NT2/D1 (cell line): ENCODE measurements around the gene FOXD2.

Experiments
- DNase-seq: peaks from one replicate; pipeline ENCODE4 v3.0.0-alpha.2; 2011; ENCODE audit warnings: low read depth, low spot score
- H3K27me3 ChIP-seq: 2 replicates; pipeline ENCODE4 v1.6.0; 2011; ENCODE audit warnings: mild to moderate bottlenecking; ENCODE audit not compliant: insufficient read length, insufficient read depth
- H3K36me3 ChIP-seq: 2 replicates; pipeline ENCODE4 v1.6.1; 2011; ENCODE audit warnings: mild to moderate bottlenecking, low read length, mixed read lengths; ENCODE audit not compliant: insufficient read depth, insufficient read length
- H3K4me1 ChIP-seq: 2 replicates; pipeline ENCODE4 v1.5.1; 2011; ENCODE audit not compliant: insufficient read depth, insufficient read length
- H3K4me3 ChIP-seq: 2 replicates; pipeline ENCODE4 v1.5.1; 2011; ENCODE audit warnings: low read depth; ENCODE audit not compliant: insufficient read length
- H3K9ac ChIP-seq: 2 replicates; pipeline ENCODE4 v1.6.0; 2011; ENCODE audit warnings: low read depth; ENCODE audit not compliant: insufficient read length
- H3K9me3 ChIP-seq: 2 replicates; pipeline ENCODE4 v1.5.1; 2011; ENCODE audit warnings: mild to moderate bottlenecking, low read length; ENCODE audit not compliant: insufficient read depth
- SUZ12 ChIP-seq: IDR thresholded peaks from 2 replicates; pipeline ENCODE4 v1.6.1; 2011; ENCODE audit not compliant: insufficient read length, insufficient read depth; ENCODE audit errors: extremely low read depth
- YY1 ChIP-seq: IDR thresholded peaks from 2 replicates; pipeline ENCODE4 v1.6.1; 2011; ENCODE audit not compliant: insufficient read length, insufficient read depth
- ZNF274 ChIP-seq: IDR thresholded peaks from 2 replicates; pipeline ENCODE4 v1.6.1; 2011; ENCODE audit warnings: mild to moderate bottlenecking, low read depth, low read length

FOXD2 gene

DNA sequence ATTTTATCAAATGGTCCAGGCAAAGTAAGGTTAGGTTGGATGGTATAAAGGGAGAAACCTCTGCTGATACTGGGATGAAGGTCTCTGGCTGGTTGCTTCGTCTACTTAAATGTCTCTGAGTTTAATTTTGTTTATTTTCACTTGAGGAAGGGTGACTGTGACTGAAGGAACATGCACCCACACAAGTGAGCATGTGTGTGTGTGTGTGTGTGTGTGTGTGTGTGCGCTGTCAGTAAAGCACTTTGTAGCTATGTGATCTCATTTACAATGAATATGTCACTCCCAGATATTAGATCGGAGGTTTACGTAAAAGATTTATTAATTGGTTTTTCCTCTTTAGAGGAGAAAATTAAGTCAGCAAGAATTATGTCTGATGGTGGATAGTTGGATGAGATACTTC is 4.4 kb downstream of the FOXD2 start:
- DNase-seq: no peak
- Histone ChIP-seq H3K9ac (no peak overlapping the region), H3K4me3 (no peak overlapping the region), H3K36me3 (no peaks in the 10 kb centered on the region), H3K9me3 (no peaks in the 10 kb centered on the region), H3K4me1 (peaks cover 26% of the 10 kb centered on the region), H3K27me3 (peaks cover 91% of the 10 kb centered on the region)
- TF ChIP-seq SUZ12 (no peak), YY1 (no peak), ZNF274 (no peak)

- H3K36me3 ChIP-seq: no peaks in the 10 kb centered on the region
These were observed 5.1 kb downstream of the FOXD2 start for GRCh38 chr1:47442842-47443529.

DNA sequence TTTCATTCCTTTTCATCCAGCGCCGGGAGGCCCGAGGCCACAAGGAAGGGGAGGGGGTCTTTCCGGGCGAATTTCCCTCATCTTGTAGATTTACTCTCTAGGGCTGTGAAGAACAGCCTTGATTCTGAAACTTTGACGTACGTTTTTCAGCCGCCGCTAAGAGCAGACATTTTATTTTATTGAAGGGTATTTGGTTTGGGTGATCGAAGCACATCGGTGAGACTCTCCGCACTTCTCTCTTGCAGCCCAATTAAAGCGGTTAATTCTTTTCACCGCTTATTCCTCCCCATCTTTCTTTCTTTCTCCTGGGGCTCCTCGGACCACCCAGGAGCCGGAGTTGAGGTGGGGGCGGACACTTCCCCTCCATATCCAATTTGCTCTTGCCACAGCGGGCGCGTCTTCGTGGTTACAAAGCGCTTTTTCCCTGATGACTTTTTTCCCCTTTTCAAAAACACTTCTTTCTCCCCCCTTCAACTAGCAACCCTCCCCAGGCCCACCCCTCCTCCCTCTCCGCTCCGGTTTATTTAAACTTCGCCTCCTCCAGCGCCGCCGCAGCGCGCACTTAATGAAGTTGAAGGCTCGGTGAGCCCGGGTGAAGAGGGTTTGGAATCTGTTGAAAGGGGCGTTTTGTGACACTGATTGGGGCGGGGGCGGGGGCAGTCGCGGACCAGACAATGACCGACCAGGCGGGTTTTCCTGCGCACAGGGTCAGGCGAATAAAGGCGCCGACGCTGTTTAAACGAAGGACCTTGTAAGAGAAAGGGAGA is 5.9 kb downstream of the FOXD2 start:
- Histone ChIP-seq H3K4me1 (peaks cover 28% of the 10 kb centered on the region), H3K9ac (peak overlapping the region; percentile 57), H3K4me3 (peak overlapping the region; percentile 33), H3K9me3 (no peaks in the 10 kb centered on the region), H3K27me3 (peaks cover 100% of the 10 kb centered on the region), H3K36me3 (no peaks in the 10 kb centered on the region)
- no peak for TF ChIP-seq YY1
- TF ChIP-seq SUZ12: no peak
- TF ChIP-seq ZNF274: no peak
- no peak for DNase-seq

More at GRCh38 chr1:47442842-47443529, 5.1 kb downstream of the FOXD2 start:
- H3K27me3 ChIP-seq: peaks cover 97% of the 10 kb centered on the region
- DNase-seq: no peak
- no peaks in the 10 kb centered on the region for H3K9me3 ChIP-seq
- H3K4me3 ChIP-seq: no peak overlapping the region
- H3K9ac ChIP-seq: no peak overlapping the region
- peaks cover 27% of the 10 kb centered on the region for H3K4me1 ChIP-seq
- TF ChIP-seq SUZ12: no peak
- no peak for TF ChIP-seq ZNF274
- no peak for TF ChIP-seq YY1

GRCh38 chr1:47444297-47444561 is 6.4 kb downstream of the FOXD2 start:
- H3K4me3 ChIP-seq: peak overlapping the region; percentile 33
- peak overlapping the region; percentile 57 for H3K9ac ChIP-seq
- H3K36me3 ChIP-seq: no peaks in the 10 kb centered on the region
- peaks cover 30% of the 10 kb centered on the region for H3K4me1 ChIP-seq
- peaks cover 100% of the 10 kb centered on the region for H3K27me3 ChIP-seq
- no peak for DNase-seq
- TF ChIP-seq SUZ12 (no peak), YY1 (no peak), ZNF274 (no peak)
- H3K9me3 ChIP-seq: peaks cover 1% of the 10 kb centered on the region; the same call in 1 of the 2 replicates

GRCh38 chr1:47444562-47445465 is 7.0 kb downstream of the FOXD2 start:
- Histone ChIP-seq H3K27me3 (peaks cover 100% of the 10 kb centered on the region), H3K36me3 (no peaks in the 10 kb centered on the region), H3K9ac (peak overlapping the region; percentile 57), H3K4me3 (peak overlapping the region; percentile 33), H3K9me3 (peaks cover 6% of the 10 kb centered on the region; the same call in 1 of the 2 replicates), H3K4me1 (peaks cover 26% of the 10 kb centered on the region)
- no peak for DNase-seq
- TF ChIP-seq ZNF274 (no peak), YY1 (no peak), SUZ12 (peak; percentile 97)

DNA sequence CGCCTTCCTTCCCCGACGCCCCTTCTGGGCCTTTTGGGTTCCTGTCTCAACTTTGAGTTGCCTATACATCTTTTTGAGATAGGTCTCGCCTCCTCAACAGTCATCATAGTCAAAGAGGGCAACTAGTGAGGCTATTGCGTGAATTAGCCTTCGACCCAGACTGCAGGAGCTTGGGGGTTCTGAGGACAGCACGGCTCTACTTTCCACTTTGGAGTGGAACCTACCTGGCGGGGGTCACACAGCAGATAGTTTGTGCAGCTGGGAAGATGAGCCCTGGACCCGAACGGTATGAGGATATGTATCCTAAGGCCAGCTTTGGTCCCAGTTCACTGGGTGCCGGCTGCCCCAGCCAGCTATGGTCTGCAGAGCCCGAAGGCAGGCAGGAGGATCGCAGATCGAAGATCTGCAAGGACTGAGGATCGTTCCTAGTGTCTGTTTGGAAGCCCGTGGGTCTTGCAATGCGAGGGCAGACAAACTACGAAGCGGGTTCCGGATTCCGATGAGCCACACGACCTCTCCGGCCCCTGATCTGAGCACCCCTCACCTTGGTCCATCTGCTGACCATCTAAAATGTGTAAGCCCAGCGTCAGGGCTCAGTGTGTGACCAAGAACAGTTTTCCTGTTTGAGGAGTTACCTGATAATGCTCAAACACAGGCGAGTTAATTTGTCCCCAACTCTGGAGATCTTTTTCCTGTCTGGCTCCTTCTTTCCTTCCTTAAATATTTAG is 8.1 kb downstream of the FOXD2 start:
- Histone ChIP-seq H3K27me3 (peaks cover 98% of the 10 kb centered on the region), H3K9ac (peak overlapping the region; percentile 39), H3K36me3 (no peaks in the 10 kb centered on the region), H3K4me1 (peaks cover 26% of the 10 kb centered on the region), H3K9me3 (peaks cover 12% of the 10 kb centered on the region; the same call in 1 of the 2 replicates), H3K4me3 (no peak overlapping the region)
- TF ChIP-seq SUZ12 (no peak), YY1 (no peak), ZNF274 (no peak)
- DNase-seq: no peak
